Spinal cord (tissue), 10 donors: ENCODE data around the gene SFT2D2. TPM values are rescaled to one million over a fixed set of nuclear protein-coding genes. Genes with fewer than 3 reads are reported as not detected.

Source experiments
- DNase-seq, 6 donors: peaks; one replicate each; pipeline versions ENCODE4 v3.0.0 to v3.0.0-alpha.2; 2013 to 2015; ENCODE audit warnings: low spot score in 6 of 6, low read depth in 4 of 6
- H3K27ac ChIP-seq: one replicate; pipeline ENCODE4 v1.5.1; 2013; ENCODE audit warnings: low read depth, low read length, control low read depth
- H3K27me3 ChIP-seq: one replicate; pipeline ENCODE4 v1.6.1; 2013; ENCODE audit warnings: low read length; ENCODE audit not compliant: control insufficient read depth, insufficient read depth
- H3K36me3 ChIP-seq: one replicate; pipeline ENCODE4 v1.6.1; 2013; ENCODE audit warnings: low read length; ENCODE audit not compliant: control insufficient read depth, insufficient read depth
- H3K4me1 ChIP-seq: one replicate; pipeline ENCODE4 v1.6.1; 2013; ENCODE audit warnings: low read length; ENCODE audit not compliant: control insufficient read depth, insufficient read depth
- H3K4me3 ChIP-seq: one replicate; pipeline ENCODE4 v1.5.1; 2013; ENCODE audit warnings: low read depth, low read length, control low read depth
- H3K9me3 ChIP-seq: one replicate; pipeline ENCODE4 v1.6.1; 2013; ENCODE audit warnings: low read length; ENCODE audit not compliant: control insufficient read depth, insufficient read depth
- WGBS: methylation state at CpG from one replicate; pipeline ENCODE4 v1.1.5; 2013; ENCODE audit warnings: missing lambda C conversion rate; ENCODE audit not compliant: insufficient coverage; 5-methylcytosine and 5-hydroxymethylcytosine counted together
- polyA plus RNA-seq, 2 donors: library from polyadenylated mRNA; unstranded; fragments of 120-200 nt; gene quantifications; one replicate each; pipeline ENCODE4 v1.2.1, GENCODE V29; 2013; ENCODE audit not compliant: insufficient read length in 2 of 2
- total RNA-seq, 2 donors: library from RNA; depleted of rRNA in 1 of 2; stranded (reverse); fragments of 120-200 nt in 1 of 2; fragments of >200 nt in 1 of 2; gene quantifications; one replicate each; pipeline versions ENCODE4 v1.2.3 to v1.2.4, GENCODE V29; 2013 to 2014
- donor health status: healthy.

The SFT2D2 gene
- total and polyA plus RNA-seq, 4 donors = 14.3 to 42.1 (median 21.6) TPM

- no peaks in the 10 kb centered on the region for H3K9me3 ChIP-seq
- no peak overlapping the region for H3K27ac ChIP-seq
- H3K4me3 ChIP-seq = no peak overlapping the region
- peaks cover 12% of the 10 kb centered on the region for H3K36me3 ChIP-seq
- H3K27me3 ChIP-seq = no peaks in the 10 kb centered on the region
- no peaks in the 10 kb centered on the region for H3K4me1 ChIP-seq
- DNase-seq = no peak
These were observed 9.7 kb downstream of the SFT2D2 start for GRCh38 chr1:168235548-168235885.

DNA sequence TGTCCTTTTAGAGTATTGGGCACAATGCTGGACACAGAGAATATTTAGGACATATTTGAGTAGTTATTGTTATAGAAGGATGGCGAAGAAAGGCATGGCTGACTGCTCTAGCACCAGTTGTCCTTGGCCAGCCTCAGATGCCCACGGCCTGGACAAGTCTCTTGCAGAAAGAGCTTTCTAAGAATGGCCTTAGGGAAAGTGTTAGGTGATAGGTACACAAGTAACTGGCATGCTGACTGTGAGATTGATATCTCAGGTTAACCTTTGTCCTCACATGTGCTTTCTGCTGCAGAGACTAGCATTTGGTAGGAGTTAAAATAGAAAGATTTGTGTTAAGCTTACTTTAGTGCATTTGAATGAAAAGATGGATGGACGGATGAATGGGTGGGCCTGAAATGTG is 10.1 kb downstream of the SFT2D2 start:
- H3K4me1 ChIP-seq = no peaks in the 10 kb centered on the region
- H3K36me3 ChIP-seq = peaks cover 12% of the 10 kb centered on the region
- no peaks in the 10 kb centered on the region for H3K27me3 ChIP-seq
- H3K4me3 ChIP-seq = no peak overlapping the region
- no peak for DNase-seq
- no peak overlapping the region for H3K27ac ChIP-seq
- no peaks in the 10 kb centered on the region for H3K9me3 ChIP-seq
- 95% methylated on average over 3 of the region's 3 CpGs for WGBS

DNA sequence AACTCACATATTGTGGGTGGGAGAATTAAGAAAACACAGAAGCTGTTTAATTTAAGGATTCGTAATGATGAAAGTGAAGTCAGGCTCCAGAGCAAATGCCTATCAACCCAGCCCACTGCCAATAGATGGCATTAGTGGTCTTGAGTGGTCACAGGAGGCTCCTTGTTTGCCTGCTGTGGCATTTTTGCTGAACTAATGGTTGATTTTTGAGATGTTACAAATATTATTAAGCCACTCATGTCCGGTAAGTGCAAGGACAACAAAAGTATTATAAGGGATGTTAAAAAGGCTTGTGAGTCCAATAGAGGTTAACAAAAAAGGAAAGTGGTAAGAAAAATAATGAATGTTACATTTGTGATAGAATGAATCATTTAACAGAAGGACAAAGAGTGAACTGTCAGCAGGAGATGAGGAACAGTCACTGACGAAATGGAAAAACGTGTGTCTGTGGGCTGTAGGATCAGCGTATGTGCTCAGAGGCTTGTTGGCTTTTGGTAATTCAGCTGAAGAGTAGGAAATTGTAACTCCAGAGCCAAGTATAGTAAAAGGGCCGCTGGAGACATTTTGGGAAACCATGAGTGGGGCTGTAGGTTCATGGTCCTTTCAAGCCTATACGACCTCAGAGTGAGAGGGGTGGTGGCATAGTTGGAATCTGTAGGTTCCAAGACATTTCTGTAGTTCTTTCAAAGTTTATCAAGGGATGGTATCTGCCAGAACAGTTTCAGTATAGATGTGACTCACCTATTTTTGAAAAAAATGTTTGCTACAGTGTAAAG is 11.2 kb downstream of the SFT2D2 start:
- peak in 1 of 6 donors; percentile 11 for DNase-seq
- H3K4me3 ChIP-seq = no peak overlapping the region
- no peaks in the 10 kb centered on the region for H3K4me1 ChIP-seq
- no peak overlapping the region for H3K27ac ChIP-seq
- WGBS = 87% methylated on average over 6 of the region's 7 CpGs
- no peaks in the 10 kb centered on the region for H3K27me3 ChIP-seq
- H3K36me3 ChIP-seq = peaks cover 12% of the 10 kb centered on the region
- no peaks in the 10 kb centered on the region for H3K9me3 ChIP-seq

- Histone ChIP-seq H3K4me1 (peaks cover 4% of the 10 kb centered on the region), H3K9me3 (no peaks in the 10 kb centered on the region), H3K4me3 (no peak overlapping the region), H3K27me3 (no peaks in the 10 kb centered on the region), H3K27ac (no peak overlapping the region), H3K36me3 (peaks cover 21% of the 10 kb centered on the region)
- peak in 2 of 6 donors; percentile 10 to 28 for DNase-seq
- WGBS = 70% methylated on average over 1 of the region's 2 CpGs
These were observed 17.4 kb downstream of the SFT2D2 start for GRCh38 chr1:168243198-168243597.

GRCh38 chr1:168243636-168244212 is 17.9 kb downstream of the SFT2D2 start:
- WGBS = 68% methylated on average over 3 of the region's 3 CpGs
- no peak overlapping the region for H3K27ac ChIP-seq
- H3K9me3 ChIP-seq = no peaks in the 10 kb centered on the region
- H3K4me3 ChIP-seq = no peak overlapping the region
- DNase-seq = no peak
- no peaks in the 10 kb centered on the region for H3K27me3 ChIP-seq
- H3K4me1 ChIP-seq = peaks cover 4% of the 10 kb centered on the region
- H3K36me3 ChIP-seq = peaks cover 21% of the 10 kb centered on the region

- no peaks in the 10 kb centered on the region for H3K27me3 ChIP-seq
- H3K4me3 ChIP-seq = no peak overlapping the region
- peaks cover 7% of the 10 kb centered on the region for H3K4me1 ChIP-seq
- H3K27ac ChIP-seq = no peak overlapping the region
- H3K36me3 ChIP-seq = peaks cover 19% of the 10 kb centered on the region
- no peaks in the 10 kb centered on the region for H3K9me3 ChIP-seq
- no peak for DNase-seq
- no CpG with 5 or more reads among the region's 3 CpGs for WGBS
These were observed 19.2 kb downstream of the SFT2D2 start for GRCh38 chr1:168245042-168245441.

- 100% methylated on average over 1 of the region's 5 CpGs for WGBS
- Histone ChIP-seq H3K36me3 (peaks cover 19% of the 10 kb centered on the region), H3K27ac (no peak overlapping the region)
These were observed 20.7 kb downstream of the SFT2D2 start for GRCh38 chr1:168246506-168246905.

GRCh38 chr1:168252204-168252733 is 26.5 kb downstream of the SFT2D2 start:
- DNase-seq = no peak
- no peak overlapping the region for H3K4me3 ChIP-seq
- H3K4me1 ChIP-seq = peaks cover 7% of the 10 kb centered on the region
- H3K27ac ChIP-seq = no peak overlapping the region
- WGBS = 100% methylated on average over 1 of the region's 3 CpGs
- H3K9me3 ChIP-seq = peaks cover 6% of the 10 kb centered on the region
- H3K27me3 ChIP-seq = no peaks in the 10 kb centered on the region
- H3K36me3 ChIP-seq = no peaks in the 10 kb centered on the region

More at GRCh38 chr1:168246506-168246905, 20.7 kb downstream of the SFT2D2 start:
- Histone ChIP-seq H3K4me3 (no peak overlapping the region), H3K9me3 (no peaks in the 10 kb centered on the region), H3K27me3 (no peaks in the 10 kb centered on the region), H3K4me1 (peaks cover 11% of the 10 kb centered on the region)
- no peak for DNase-seq

DNA sequence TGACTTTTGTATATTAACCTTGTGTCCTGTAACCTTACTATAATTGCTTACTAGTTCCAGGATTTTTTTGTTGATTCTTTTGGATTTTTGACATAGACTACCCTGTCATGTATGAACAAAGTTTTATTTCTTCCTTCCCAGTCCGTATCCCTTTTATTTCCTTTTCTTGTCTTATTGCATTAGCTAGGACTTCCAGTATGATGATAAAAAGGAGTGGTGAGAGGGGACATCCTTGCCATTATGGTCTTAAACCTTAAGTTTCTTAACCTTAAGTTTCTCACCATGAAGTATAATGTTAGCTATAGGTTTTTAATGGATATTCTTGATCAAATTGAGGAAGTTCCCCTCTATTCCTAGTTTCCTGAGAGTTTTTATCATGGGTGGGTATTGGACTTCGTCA is 30.4 kb downstream of the SFT2D2 start:
- DNase-seq = no peak
- Histone ChIP-seq H3K4me3 (no peak overlapping the region), H3K9me3 (peaks cover 6% of the 10 kb centered on the region), H3K27me3 (no peaks in the 10 kb centered on the region), H3K36me3 (no peaks in the 10 kb centered on the region), H3K27ac (no peak overlapping the region), H3K4me1 (no peaks in the 10 kb centered on the region)
- WGBS = 100% methylated on average over 1 of the region's 2 CpGs

- Histone ChIP-seq H3K27me3 (no peaks in the 10 kb centered on the region), H3K9me3 (peaks cover 6% of the 10 kb centered on the region), H3K27ac (no peak overlapping the region), H3K36me3 (no peaks in the 10 kb centered on the region), H3K4me1 (no peaks in the 10 kb centered on the region), H3K4me3 (no peak overlapping the region)
- DNase-seq = no peak
- no CpG with 5 or more reads among the region's 2 CpGs for WGBS
These were observed 31.6 kb downstream of the SFT2D2 start for GRCh38 chr1:168257397-168257796.
